ENCODE measurements around the gene UNC5A.

Gene UNC5A

DNA sequence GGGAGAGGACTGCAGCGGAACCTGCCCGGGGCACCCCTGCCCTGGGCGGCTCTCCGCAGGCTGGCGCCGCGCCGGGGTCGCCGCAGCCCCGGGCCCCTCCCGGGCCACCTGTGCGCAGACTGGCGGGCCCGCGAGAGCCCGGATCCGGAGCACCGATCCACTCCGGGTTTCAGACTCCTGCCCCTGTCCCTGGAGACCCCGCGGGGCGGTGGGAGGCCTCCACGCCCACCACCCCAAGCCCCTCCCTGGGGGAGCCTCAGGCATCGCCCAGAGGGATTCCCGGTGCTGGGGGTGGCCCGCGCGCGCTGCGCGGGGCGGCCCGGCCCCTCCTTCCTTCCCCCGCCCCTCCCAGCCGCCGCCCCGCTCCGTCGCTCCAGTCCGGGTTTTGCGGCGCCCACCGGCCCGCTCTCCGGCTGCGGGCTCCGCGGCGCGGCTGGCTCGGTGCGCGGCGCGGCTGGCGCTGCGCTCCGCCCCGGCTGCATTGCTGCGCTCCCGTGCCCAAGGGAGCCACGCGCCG is at the start of gene UNC5A:
Gene UNC5A (plus strand): TSS at position 479 of the 517 bp plus-strand sequence. CDS start 192 bp downstream, outside the sequence.
- TF ChIP-seq, protein P1, sequence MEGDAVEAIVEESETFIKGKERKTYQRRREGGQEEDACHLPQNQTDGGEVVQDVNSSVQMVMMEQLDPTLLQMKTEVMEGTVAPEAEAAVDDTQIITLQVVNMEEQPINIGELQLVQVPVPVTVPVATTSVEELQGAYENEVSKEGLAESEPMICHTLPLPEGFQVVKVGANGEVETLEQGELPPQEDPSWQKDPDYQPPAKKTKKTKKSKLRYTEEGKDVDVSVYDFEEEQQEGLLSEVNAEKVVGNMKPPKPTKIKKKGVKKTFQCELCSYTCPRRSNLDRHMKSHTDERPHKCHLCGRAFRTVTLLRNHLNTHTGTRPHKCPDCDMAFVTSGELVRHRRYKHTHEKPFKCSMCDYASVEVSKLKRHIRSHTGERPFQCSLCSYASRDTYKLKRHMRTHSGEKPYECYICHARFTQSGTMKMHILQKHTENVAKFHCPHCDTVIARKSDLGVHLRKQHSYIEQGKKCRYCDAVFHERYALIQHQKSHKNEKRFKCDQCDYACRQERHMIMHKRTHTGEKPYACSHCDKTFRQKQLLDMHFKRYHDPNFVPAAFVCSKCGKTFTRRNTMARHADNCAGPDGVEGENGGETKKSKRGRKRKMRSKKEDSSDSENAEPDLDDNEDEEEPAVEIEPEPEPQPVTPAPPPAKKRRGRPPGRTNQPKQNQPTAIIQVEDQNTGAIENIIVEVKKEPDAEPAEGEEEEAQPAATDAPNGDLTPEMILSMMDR (conservative IDR thresholded peaks at IDR 0.05) = no peak
- peak within 1 kb of the TSS; percentile 90 for H3K27ac ChIP-seq

GRCh38 chr5:176761755-176762154 is 48.6 kb upstream of the UNC5A start:
- no peak overlapping the region for H3K27ac ChIP-seq
- TF ChIP-seq, protein P1 (conservative IDR thresholded peaks at IDR 0.05) = no peak

- no peak overlapping the region for H3K27ac ChIP-seq
- TF ChIP-seq, protein P1 (conservative IDR thresholded peaks at IDR 0.05) = no peak
These were observed 47.9 kb upstream of the UNC5A start for GRCh38 chr5:176762489-176762888.

GRCh38 chr5:176765687-176766086 is 44.7 kb upstream of the UNC5A start:
- TF ChIP-seq, protein P1 (conservative IDR thresholded peaks at IDR 0.05) = no peak
- H3K27ac ChIP-seq = no peak overlapping the region

DNA sequence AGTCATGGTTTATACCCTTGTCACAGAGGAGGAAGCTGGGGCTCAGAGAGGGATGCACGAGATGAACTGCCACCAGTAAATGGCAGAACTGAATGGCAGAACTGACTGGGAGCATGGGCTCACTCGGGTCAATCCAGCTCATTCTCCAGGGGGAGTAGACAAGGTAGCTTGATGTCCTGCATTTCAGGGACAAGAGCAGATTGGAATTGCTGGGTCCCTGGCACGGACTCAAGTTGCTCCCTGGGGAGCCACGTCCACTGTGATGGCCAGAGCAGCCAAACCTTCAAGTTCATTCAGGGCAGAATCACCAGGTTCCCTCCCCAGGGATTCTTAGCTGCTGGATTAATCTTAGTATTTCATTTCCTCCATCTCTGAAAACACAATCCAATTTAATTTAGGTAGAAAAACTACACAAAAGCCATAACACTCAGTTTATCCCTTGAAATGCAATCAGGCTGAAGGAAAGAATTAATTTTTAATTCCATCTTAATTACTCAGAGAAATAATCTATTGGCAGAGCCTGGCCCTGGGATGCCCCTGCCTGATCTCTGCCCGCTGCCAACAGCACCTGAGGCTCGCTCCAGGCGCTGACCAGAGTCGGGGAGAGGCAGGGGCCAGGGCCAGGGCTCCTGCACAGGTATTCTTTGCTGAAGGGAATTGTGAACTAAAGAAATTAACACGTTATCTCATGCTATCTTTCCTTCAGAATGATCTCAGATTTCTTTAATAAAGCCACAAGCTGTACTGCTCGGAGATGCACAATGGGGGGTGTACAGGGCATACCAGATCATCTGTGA is 42.0 kb upstream of the UNC5A start:
- H3K27ac ChIP-seq = no peak overlapping the region
- TF ChIP-seq, protein P1 (conservative IDR thresholded peaks at IDR 0.05) = no peak

DNA sequence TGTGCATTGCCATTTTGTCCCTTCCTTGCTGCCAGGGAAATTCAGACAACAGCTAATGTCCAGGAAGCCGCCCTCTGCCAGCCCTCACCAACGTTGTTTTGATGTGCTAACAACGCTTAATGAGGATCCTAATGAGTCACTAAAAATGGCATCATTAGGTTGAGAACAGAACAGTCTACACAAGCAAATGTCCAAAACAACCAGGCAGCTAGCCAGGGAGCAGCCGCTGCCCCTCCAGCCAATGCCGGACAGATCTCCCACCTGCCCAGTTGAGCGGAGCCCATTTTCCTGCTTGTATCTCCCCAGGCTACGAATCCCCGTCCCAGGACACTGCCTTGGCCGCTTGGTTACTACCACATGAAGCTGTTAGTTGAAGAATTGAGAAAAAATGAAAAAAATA is 40.4 kb upstream of the UNC5A start:
- TF ChIP-seq, protein P1 (conservative IDR thresholded peaks at IDR 0.05) = no peak
- no peak overlapping the region for H3K27ac ChIP-seq

- TF ChIP-seq, protein P1 (conservative IDR thresholded peaks at IDR 0.05) = no peak
- no peak overlapping the region for H3K27ac ChIP-seq
These were observed 39.9 kb upstream of the UNC5A start for GRCh38 chr5:176770431-176770830.

All from VCaP (cell line).